GM23338 (cell line): ENCODE results near the gene CETN1. TPM values are rescaled to one million over a fixed set of nuclear protein-coding genes. Genes with fewer than 3 reads are reported as not detected.

ENCODE experiments used
- ATAC-seq: fragments of 200-7000 bp; cut with Tn5 transposase; 3 replicates; pipeline ENCODE4 v1.9.1; 2020
- DNase-seq: peaks from one replicate; pipeline ENCODE4 v3.0.0-alpha.2; 2015; ENCODE audit warnings: low spot score
- H2AFZ ChIP-seq: fragments of 200-600 bp; sonication (generic); 2 replicates; pipeline ENCODE4 v1.8.0; 2016; ENCODE audit warnings: antibody characterized with exemption, mild to moderate bottlenecking, moderate library complexity
- H3F3A ChIP-seq: fragments of 200-600 bp; sonication (generic); replicated peaks from 2 replicates; pipeline ENCODE4 v1.8.0; 2017; ENCODE audit warnings: antibody characterized with exemption, mixed run types, low read depth
- H3K27ac ChIP-seq: fragments of 200-600 bp; sonication (generic); 2 replicates; pipeline ENCODE4 v1.6.1; 2016; ENCODE audit warnings: low read depth
- H3K27me3 ChIP-seq: fragments of 200-600 bp; sonication (generic); 2 replicates; pipeline ENCODE4 v1.8.0; 2016; ENCODE audit warnings: mild to moderate bottlenecking, mixed run types, moderate library complexity; ENCODE audit not compliant: insufficient read depth
- H3K36me3 ChIP-seq: fragments of 200-600 bp; sonication (generic); 2 replicates; pipeline ENCODE4 v1.8.0; 2016; ENCODE audit warnings: mild to moderate bottlenecking; ENCODE audit not compliant: insufficient read depth
- H3K4me1 ChIP-seq: fragments of 200-600 bp; sonication (generic); 2 replicates; pipeline ENCODE4 v1.8.0; 2016; ENCODE audit warnings: mild to moderate bottlenecking, moderate library complexity; ENCODE audit not compliant: insufficient read depth
- H3K4me2 ChIP-seq: fragments of 200-600 bp; sonication (generic); 2 replicates; pipeline ENCODE4 v1.7.1; 2017; ENCODE audit warnings: mixed run types
- H3K4me3 ChIP-seq: fragments of 200-600 bp; sonication (generic); 2 replicates; pipeline ENCODE4 v1.6.1; 2016; ENCODE audit warnings: mixed run types
- H3K79me2 ChIP-seq: fragments of 200-600 bp; sonication (generic); replicated peaks from 2 replicates; pipeline ENCODE4 v1.8.0; 2017; ENCODE audit warnings: mild to moderate bottlenecking; ENCODE audit not compliant: insufficient read depth
- H3K9me2 ChIP-seq: fragments of 200-600 bp; sonication (generic); 2 replicates; pipeline ENCODE4 v1.8.0; 2017; ENCODE audit not compliant: insufficient read depth
- H4K20me1 ChIP-seq: fragments of 200-600 bp; sonication (generic); replicated peaks from 2 replicates; pipeline ENCODE4 v1.8.0; 2017; ENCODE audit warnings: mild to moderate bottlenecking; ENCODE audit not compliant: insufficient read depth
- H3K27ac Mint-ChIP-seq: 2 replicates; pipeline ENCODE4 v1.8.0; 2020; ENCODE audit warnings: inconsistent platforms, mild to moderate bottlenecking, moderate library complexity, mixed read lengths
- H3K27me3 Mint-ChIP-seq: 3 replicates; pipeline ENCODE4 v1.8.0; 2022; ENCODE audit warnings: low read depth, mild to moderate bottlenecking, moderate library complexity, mixed read lengths, inconsistent platforms; ENCODE audit not compliant: insufficient read depth, poor library complexity
- H3K36me3 Mint-ChIP-seq: 3 replicates; pipeline ENCODE4 v1.8.0; 2021; ENCODE audit warnings: low read depth, mild to moderate bottlenecking, inconsistent platforms, moderate library complexity, mixed read lengths
- H3K4me1 Mint-ChIP-seq: 3 replicates; pipeline ENCODE4 v1.8.0; 2020; ENCODE audit warnings: mild to moderate bottlenecking, inconsistent platforms, mixed read lengths
- H3K4me3 Mint-ChIP-seq: 3 replicates; pipeline ENCODE4 v1.8.0; 2021; ENCODE audit warnings: moderate library complexity, mild to moderate bottlenecking, inconsistent platforms, mixed read lengths
- H3K9me3 Mint-ChIP-seq: 3 replicates; pipeline ENCODE4 v1.8.0; 2020; ENCODE audit warnings: moderate library complexity, mild to moderate bottlenecking, inconsistent platforms, mixed read lengths
- EZH2 ChIP-seq: fragments of 200-600 bp; sonication (generic); IDR thresholded peaks from one replicate; pipeline ENCODE4 v1.8.0; 2017; ENCODE audit warnings: antibody characterized with exemption, mild to moderate bottlenecking, low read depth; ENCODE audit not compliant: unreplicated experiment
- EZH2phosphoT487 ChIP-seq: fragments of 200-600 bp; sonication (generic); IDR thresholded peaks from one replicate; pipeline ENCODE4 v1.8.1; 2018; ENCODE audit warnings: antibody characterized with exemption; ENCODE audit not compliant: unreplicated experiment
- polyA plus RNA-seq: library from polyadenylated mRNA; unstranded; fragments of >200 nt; fragmentation: Nextera tagmentation; extraction: Ambion mirVana; gene quantifications from 2 replicates; pipeline ENCODE4 v1.2.1, GENCODE V29; 2016
- total RNA-seq: library from RNA; depleted of rRNA; stranded (reverse); fragments of >200 nt; shearing (Covaris generic); gene quantifications from 2 replicates; pipeline ENCODE4 v1.2.3, GENCODE V29; 2014
- TF ChIP-seq, protein P1 (sequence below), 2 experiments: fragments of 200-600 bp in 1 of 2; sonication (generic) in 1 of 2; conservative IDR thresholded peaks; 2 replicates each; pipeline versions ENCODE4 v1.5.1 to v1.6.1; 2016 to 2017; ENCODE audit warnings: antibody characterized with exemption in 2 of 2, low read depth in 2 of 2, mild to moderate bottlenecking in 2 of 2, moderate library complexity in 1 of 2
- TF ChIP-seq, protein P2 (sequence below): fragments of 250-450 bp; sonication (Bioruptor Pico); IDR thresholded peaks from 2 replicates; pipeline ENCODE4 v1.5.0; 2020; ENCODE audit warnings: mild to moderate bottlenecking, moderate library complexity

CETN1 gene
- total and polyA plus RNA-seq, 2 experiments from 2014 or later = not detected

GRCh38 chr18:555705-556457, 24.3 kb upstream of the CETN1 start:
- H3K4me3 ChIP-seq = no peak overlapping the region
- no peak overlapping the region for H3K4me2 ChIP-seq
- no peaks in the 10 kb centered on the region for H3K79me2 ChIP-seq
- H3K27me3 ChIP-seq = no peaks in the 10 kb centered on the region
- no peak overlapping the region for H2AFZ ChIP-seq
- Mint-ChIP-seq H3K4me3 (no peak overlapping the region), H3K9me3 (peaks cover 11% of the 10 kb centered on the region; the same call in 2 of the 3 replicates), H3K4me1 (peaks cover 3% of the 10 kb centered on the region; the same call in 1 of the 3 replicates), H3K36me3 (no peaks in the 10 kb centered on the region; the same call in 2 of the 3 replicates), H3K27ac (no peak overlapping the region), H3K27me3 (no peaks in the 10 kb centered on the region)
- no peaks in the 10 kb centered on the region for H3K36me3 ChIP-seq
- DNase-seq (no peak), ATAC-seq (no peak)
- no peak overlapping the region for H3K27ac ChIP-seq
- H3F3A ChIP-seq = no peaks in the 10 kb centered on the region
- no peaks in the 10 kb centered on the region for H4K20me1 ChIP-seq
- H3K4me1 ChIP-seq = no peaks in the 10 kb centered on the region
- H3K9me2 ChIP-seq = no peaks in the 10 kb centered on the region
- no peak for TF ChIP-seq EZH2phosphoT487
- TF ChIP-seq, protein P1, sequence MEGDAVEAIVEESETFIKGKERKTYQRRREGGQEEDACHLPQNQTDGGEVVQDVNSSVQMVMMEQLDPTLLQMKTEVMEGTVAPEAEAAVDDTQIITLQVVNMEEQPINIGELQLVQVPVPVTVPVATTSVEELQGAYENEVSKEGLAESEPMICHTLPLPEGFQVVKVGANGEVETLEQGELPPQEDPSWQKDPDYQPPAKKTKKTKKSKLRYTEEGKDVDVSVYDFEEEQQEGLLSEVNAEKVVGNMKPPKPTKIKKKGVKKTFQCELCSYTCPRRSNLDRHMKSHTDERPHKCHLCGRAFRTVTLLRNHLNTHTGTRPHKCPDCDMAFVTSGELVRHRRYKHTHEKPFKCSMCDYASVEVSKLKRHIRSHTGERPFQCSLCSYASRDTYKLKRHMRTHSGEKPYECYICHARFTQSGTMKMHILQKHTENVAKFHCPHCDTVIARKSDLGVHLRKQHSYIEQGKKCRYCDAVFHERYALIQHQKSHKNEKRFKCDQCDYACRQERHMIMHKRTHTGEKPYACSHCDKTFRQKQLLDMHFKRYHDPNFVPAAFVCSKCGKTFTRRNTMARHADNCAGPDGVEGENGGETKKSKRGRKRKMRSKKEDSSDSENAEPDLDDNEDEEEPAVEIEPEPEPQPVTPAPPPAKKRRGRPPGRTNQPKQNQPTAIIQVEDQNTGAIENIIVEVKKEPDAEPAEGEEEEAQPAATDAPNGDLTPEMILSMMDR (conservative IDR thresholded peaks at IDR 0.05; ENCODE audit: low read depth in 2 of 2) = no peak
- TF ChIP-seq EZH2 = no peak
- TF ChIP-seq, protein P2, sequence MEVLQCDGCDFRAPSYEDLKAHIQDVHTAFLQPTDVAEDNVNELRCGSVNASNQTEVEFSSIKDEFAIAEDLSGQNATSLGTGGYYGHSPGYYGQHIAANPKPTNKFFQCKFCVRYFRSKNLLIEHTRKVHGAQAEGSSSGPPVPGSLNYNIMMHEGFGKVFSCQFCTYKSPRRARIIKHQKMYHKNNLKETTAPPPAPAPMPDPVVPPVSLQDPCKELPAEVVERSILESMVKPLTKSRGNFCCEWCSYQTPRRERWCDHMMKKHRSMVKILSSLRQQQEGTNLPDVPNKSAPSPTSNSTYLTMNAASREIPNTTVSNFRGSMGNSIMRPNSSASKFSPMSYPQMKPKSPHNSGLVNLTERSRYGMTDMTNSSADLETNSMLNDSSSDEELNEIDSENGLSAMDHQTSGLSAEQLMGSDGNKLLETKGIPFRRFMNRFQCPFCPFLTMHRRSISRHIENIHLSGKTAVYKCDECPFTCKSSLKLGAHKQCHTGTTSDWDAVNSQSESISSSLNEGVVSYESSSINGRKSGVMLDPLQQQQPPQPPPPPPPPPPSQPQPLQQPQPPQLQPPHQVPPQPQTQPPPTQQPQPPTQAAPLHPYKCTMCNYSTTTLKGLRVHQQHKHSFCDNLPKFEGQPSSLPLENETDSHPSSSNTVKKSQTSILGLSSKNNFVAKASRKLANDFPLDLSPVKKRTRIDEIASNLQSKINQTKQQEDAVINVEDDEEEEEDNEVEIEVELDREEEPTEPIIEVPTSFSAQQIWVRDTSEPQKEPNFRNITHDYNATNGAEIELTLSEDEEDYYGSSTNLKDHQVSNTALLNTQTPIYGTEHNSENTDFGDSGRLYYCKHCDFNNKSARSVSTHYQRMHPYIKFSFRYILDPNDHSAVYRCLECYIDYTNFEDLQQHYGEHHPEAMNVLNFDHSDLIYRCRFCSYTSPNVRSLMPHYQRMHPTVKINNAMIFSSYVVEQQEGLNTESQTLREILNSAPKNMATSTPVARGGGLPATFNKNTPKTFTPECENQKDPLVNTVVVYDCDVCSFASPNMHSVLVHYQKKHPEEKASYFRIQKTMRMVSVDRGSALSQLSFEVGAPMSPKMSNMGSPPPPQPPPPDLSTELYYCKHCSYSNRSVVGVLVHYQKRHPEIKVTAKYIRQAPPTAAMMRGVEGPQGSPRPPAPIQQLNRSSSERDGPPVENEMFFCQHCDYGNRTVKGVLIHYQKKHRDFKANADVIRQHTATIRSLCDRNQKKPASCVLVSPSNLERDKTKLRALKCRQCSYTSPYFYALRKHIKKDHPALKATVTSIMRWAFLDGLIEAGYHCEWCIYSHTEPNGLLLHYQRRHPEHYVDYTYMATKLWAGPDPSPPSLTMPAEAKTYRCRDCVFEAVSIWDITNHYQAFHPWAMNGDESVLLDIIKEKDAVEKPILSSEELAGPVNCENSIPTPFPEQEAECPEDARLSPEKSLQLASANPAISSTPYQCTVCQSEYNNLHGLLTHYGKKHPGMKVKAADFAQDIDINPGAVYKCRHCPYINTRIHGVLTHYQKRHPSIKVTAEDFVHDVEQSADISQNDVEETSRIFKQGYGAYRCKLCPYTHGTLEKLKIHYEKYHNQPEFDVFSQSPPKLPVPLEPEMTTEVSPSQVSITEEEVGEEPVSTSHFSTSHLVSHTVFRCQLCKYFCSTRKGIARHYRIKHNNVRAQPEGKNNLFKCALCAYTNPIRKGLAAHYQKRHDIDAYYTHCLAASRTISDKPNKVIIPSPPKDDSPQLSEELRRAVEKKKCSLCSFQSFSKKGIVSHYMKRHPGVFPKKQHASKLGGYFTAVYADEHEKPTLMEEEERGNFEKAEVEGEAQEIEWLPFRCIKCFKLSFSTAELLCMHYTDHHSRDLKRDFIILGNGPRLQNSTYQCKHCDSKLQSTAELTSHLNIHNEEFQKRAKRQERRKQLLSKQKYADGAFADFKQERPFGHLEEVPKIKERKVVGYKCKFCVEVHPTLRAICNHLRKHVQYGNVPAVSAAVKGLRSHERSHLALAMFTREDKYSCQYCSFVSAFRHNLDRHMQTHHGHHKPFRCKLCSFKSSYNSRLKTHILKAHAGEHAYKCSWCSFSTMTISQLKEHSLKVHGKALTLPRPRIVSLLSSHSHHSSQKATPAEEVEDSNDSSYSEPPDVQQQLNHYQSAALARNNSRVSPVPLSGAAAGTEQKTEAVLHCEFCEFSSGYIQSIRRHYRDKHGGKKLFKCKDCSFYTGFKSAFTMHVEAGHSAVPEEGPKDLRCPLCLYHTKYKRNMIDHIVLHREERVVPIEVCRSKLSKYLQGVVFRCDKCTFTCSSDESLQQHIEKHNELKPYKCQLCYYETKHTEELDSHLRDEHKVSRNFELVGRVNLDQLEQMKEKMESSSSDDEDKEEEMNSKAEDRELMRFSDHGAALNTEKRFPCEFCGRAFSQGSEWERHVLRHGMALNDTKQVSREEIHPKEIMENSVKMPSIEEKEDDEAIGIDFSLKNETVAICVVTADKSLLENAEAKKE (CRISPR knock-in tag) = no peak
